WTC11 (cell line): ENCODE data around the gene NSD1. TPM values are rescaled to one million over a fixed set of nuclear protein-coding genes. Genes with fewer than 3 reads are reported as not detected.

Experiments
- ATAC-seq: fragments of 200-7000 bp; cut with Tn5 transposase; 2 replicates; pipeline ENCODE4 v1.10.0; 2021; ENCODE audit warnings: mild to moderate bottlenecking, moderate library complexity
- CTCF ChIA-PET: fragments of 300-600 bp; sonication (Branson Sonifier 250); formaldehyde crosslinking; loops from one replicate; lab custom pipeline; 2021; ENCODE audit warnings: antibody characterized with exemption; lab: Charles Lee
- POLR2A ChIA-PET: fragments of 350-600 bp; sonication (Branson Sonifier 250); formaldehyde crosslinking; loops from one replicate; lab custom pipeline; 2021; ENCODE audit warnings: antibody characterized with exemption; lab: Charles Lee
- DNase-seq: peaks from one replicate; pipeline ENCODE4 v3.0.0; 2021; ENCODE audit warnings: low spot score
- H3K27ac Mint-ChIP-seq: 2 replicates; pipeline ENCODE4 v1.8.0; 2021; ENCODE audit warnings: mixed read lengths
- H3K27me3 Mint-ChIP-seq: 2 replicates; pipeline ENCODE4 v1.8.0; 2021; ENCODE audit warnings: low read depth, mild to moderate bottlenecking, moderate library complexity, mixed read lengths
- H3K36me3 Mint-ChIP-seq: 2 replicates; pipeline ENCODE4 v1.8.0; 2021; ENCODE audit warnings: mixed read lengths
- H3K4me1 Mint-ChIP-seq: 2 replicates; pipeline ENCODE4 v1.8.0; 2022; ENCODE audit warnings: mixed read lengths
- H3K4me3 Mint-ChIP-seq: 2 replicates; pipeline ENCODE4 v1.8.0; 2021; ENCODE audit warnings: mild to moderate bottlenecking, moderate library complexity, mixed read lengths
- H3K9me3 Mint-ChIP-seq: 2 replicates; pipeline ENCODE4 v1.8.0; 2021; ENCODE audit warnings: mixed read lengths
- ATF1 ChIP-seq: sonication (generic); formaldehyde crosslinking; IDR thresholded peaks from 2 replicates; pipeline ENCODE4 v1.8.1; 2023; ENCODE audit warnings: mild to moderate bottlenecking, moderate library complexity, missing genetic modification reagents
- HMGA2 ChIP-seq: fragments of 250-450 bp; sonication (Bioruptor Pico); IDR thresholded peaks from 2 replicates; pipeline ENCODE4 v1.4.0; 2021; ENCODE audit warnings: mild to moderate bottlenecking, moderate library complexity
- NR2C2 ChIP-seq: sonication (generic); formaldehyde crosslinking; IDR thresholded peaks from 2 replicates; pipeline ENCODE4 v1.8.0; 2022; ENCODE audit warnings: mild to moderate bottlenecking, missing genetic modification reagents
- RORB ChIP-seq: fragments of 250-450 bp; sonication (Bioruptor Pico); IDR thresholded peaks from 2 replicates; pipeline ENCODE4 v1.9.0; 2021; ENCODE audit warnings: mild to moderate bottlenecking
- SMAD3 ChIP-seq: sonication (generic); formaldehyde crosslinking; IDR thresholded peaks from 2 replicates; pipeline ENCODE4 v1.8.0; 2022; ENCODE audit warnings: missing genetic modification reagents, mild to moderate bottlenecking, borderline replicate concordance
- SMAD4 ChIP-seq: sonication (generic); formaldehyde crosslinking; IDR thresholded peaks from 2 replicates; pipeline ENCODE4 v1.8.0; 2022; ENCODE audit warnings: mild to moderate bottlenecking, missing genetic modification reagents
- SP1 ChIP-seq: sonication (generic); formaldehyde crosslinking; conservative IDR thresholded peaks from 2 replicates; pipeline ENCODE4 v1.8.1; 2022; ENCODE audit warnings: missing genetic modification reagents
- TP53 ChIP-seq: sonication (generic); formaldehyde crosslinking; IDR thresholded peaks from 2 replicates; pipeline ENCODE4 v1.8.1; 2023; ENCODE audit warnings: mild to moderate bottlenecking, missing genetic modification reagents
- ZNF263 ChIP-seq: sonication (generic); formaldehyde crosslinking; IDR thresholded peaks from 2 replicates; pipeline ENCODE4 v1.8.1; 2022; ENCODE audit warnings: low read depth, mild to moderate bottlenecking, moderate library complexity, missing genetic modification reagents
- ZNF416 ChIP-seq: fragments of 250-450 bp; sonication (Bioruptor Pico); IDR thresholded peaks from 2 replicates; pipeline ENCODE4 v1.9.0; 2021; ENCODE audit warnings: mild to moderate bottlenecking, inconsistent platforms
- ZNF671 ChIP-seq: fragments of 250-450 bp; sonication (Bioruptor Pico); IDR thresholded peaks from 2 replicates; pipeline ENCODE4 v1.8.0; 2021; ENCODE audit warnings: mild to moderate bottlenecking
- total RNA-seq: library from RNA; stranded (reverse); gene quantifications from 3 replicates; pipeline ENCODE4 v1.2.3, GENCODE V29; 2021
- TF ChIP-seq, protein P1 (sequence below): fragments of 250-450 bp; sonication (Bioruptor Pico); IDR thresholded peaks from 2 replicates; pipeline ENCODE4 v1.9.0; 2021; ENCODE audit warnings: moderate library complexity, mild to moderate bottlenecking, inconsistent platforms, borderline replicate concordance
- TF ChIP-seq, protein P2 (sequence below): sonication (generic); formaldehyde crosslinking; IDR thresholded peaks from 2 replicates; pipeline ENCODE4 v1.8.0; 2022; ENCODE audit warnings: mild to moderate bottlenecking, missing genetic modification reagents
- TF ChIP-seq, protein P3 (sequence below): sonication (generic); formaldehyde crosslinking; IDR thresholded peaks from 2 replicates; pipeline ENCODE4 v1.8.1; 2022; ENCODE audit warnings: mild to moderate bottlenecking, moderate library complexity, missing genetic modification reagents
- TF ChIP-seq, protein P4 (sequence below): fragments of 250-450 bp; sonication (Bioruptor Pico); conservative IDR thresholded peaks from 2 replicates; pipeline ENCODE4 v1.9.0; 2021; ENCODE audit warnings: mild to moderate bottlenecking
- TF ChIP-seq, protein P5 (sequence below): sonication (generic); formaldehyde crosslinking; IDR thresholded peaks from 2 replicates; pipeline ENCODE4 v1.8.1; 2023; ENCODE audit warnings: mild to moderate bottlenecking, moderate library complexity, missing genetic modification reagents
- TF ChIP-seq, protein P6 (sequence below): sonication (generic); formaldehyde crosslinking; IDR thresholded peaks from 2 replicates; pipeline ENCODE4 v1.8.1; 2023; ENCODE audit warnings: mild to moderate bottlenecking, missing genetic modification reagents, moderate library complexity

Gene NSD1
- total RNA-seq, 1 experiment from 2014 or later, result 148 TPM

DNA sequence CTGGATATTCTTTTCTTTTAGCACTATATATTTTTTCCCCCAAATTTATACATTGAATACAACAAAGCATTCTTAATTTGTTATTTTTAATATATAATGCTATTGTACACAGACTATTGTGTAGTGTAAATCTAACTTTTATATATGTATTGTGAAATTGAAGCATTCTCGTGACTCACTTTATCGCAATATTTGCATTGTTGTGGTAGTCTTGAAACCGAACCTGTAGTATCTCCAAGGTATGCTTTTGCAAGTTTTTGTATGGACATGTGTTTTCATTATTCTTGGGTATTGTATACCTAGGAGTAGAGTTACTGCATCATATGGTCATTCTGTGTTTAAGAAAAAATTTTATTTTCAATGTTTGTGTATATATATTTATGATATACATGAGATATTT is 49.6 kb downstream of the NSD1 start:
- no peaks in the 10 kb centered on the region for H3K27me3 Mint-ChIP-seq
- ChIA-PET CTCF (no interaction called here), POLR2A (no interaction called here)
- H3K4me1 Mint-ChIP-seq, result peaks cover 14% of the 10 kb centered on the region
- H3K4me3 Mint-ChIP-seq, result no peak overlapping the region
- H3K36me3 Mint-ChIP-seq, result peaks cover 7% of the 10 kb centered on the region; the same call in 1 of the 2 replicates
- H3K9me3 Mint-ChIP-seq, result no peaks in the 10 kb centered on the region
- DNase-seq, result no peak
- no peak for ATAC-seq
- H3K27ac Mint-ChIP-seq, result no peak overlapping the region
- TF ChIP-seq SP1 (CRISPR knock-in tag), result no peak
- TF ChIP-seq, protein P1, sequence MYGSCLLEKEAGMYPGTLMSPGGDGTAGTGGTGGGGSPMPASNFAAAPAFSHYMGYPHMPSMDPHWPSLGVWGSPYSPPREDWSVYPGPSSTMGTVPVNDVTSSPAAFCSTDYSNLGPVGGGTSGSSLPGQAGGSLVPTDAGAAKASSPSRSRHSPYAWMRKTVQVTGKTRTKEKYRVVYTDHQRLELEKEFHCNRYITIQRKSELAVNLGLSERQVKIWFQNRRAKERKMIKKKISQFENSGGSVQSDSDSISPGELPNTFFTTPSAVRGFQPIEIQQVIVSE (CRISPR knock-in tag), result no peak
- no peak for TF ChIP-seq ZNF263 (CRISPR knock-in tag)
- TF ChIP-seq, protein P2, sequence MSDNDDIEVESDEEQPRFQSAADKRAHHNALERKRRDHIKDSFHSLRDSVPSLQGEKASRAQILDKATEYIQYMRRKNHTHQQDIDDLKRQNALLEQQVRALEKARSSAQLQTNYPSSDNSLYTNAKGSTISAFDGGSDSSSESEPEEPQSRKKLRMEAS (CRISPR knock-in tag), result no peak
- TF ChIP-seq, protein P3, sequence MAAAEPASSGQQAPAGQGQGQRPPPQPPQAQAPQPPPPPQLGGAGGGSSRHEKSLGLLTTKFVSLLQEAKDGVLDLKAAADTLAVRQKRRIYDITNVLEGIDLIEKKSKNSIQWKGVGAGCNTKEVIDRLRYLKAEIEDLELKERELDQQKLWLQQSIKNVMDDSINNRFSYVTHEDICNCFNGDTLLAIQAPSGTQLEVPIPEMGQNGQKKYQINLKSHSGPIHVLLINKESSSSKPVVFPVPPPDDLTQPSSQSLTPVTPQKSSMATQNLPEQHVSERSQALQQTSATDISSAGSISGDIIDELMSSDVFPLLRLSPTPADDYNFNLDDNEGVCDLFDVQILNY (CRISPR knock-in tag), result no peak
- TF ChIP-seq, all 79 proteins: peak for 0

DNA sequence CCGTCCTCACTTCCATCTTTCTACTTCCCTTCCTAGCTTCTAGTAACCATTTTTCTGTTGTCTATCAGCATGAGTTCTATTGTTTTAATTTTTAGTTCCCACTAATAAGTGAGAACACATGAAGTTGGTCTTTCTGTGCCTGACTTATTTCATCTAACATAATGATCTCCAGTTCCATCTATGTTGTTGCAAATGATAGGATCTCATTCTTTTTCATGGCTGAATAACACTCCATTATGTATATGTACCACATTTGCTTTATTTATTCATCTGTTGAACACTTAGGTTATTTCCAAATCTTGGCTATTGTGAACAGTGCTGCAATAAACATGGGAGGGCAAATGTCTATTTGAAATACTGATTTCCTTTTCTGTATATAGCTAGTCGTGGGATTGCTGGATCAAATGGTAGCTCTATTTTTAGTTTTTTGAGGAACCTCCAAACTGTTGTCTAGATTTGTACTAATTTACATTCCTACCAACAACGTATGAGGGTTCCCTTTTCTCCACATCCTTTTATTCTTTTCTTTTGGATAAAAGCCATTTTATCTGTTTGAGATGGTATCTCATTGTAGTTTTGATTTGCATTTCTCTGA is 50.3 kb downstream of the NSD1 start:
- H3K4me1 Mint-ChIP-seq, result peaks cover 14% of the 10 kb centered on the region
- peak overlapping the region; percentile 78 for H3K27ac Mint-ChIP-seq
- peaks cover 3% of the 10 kb centered on the region; the same call in 1 of the 2 replicates for H3K36me3 Mint-ChIP-seq
- TF ChIP-seq ZNF416 (CRISPR knock-in tag) (no peak), SMAD4 (CRISPR knock-in tag) (no peak), SP1 (CRISPR knock-in tag) (no peak), NR2C2 (CRISPR knock-in tag) (no peak), SMAD3 (CRISPR knock-in tag) (no peak), ATF1 (no peak), RORB (CRISPR knock-in tag) (no peak)
- TF ChIP-seq, protein P4, sequence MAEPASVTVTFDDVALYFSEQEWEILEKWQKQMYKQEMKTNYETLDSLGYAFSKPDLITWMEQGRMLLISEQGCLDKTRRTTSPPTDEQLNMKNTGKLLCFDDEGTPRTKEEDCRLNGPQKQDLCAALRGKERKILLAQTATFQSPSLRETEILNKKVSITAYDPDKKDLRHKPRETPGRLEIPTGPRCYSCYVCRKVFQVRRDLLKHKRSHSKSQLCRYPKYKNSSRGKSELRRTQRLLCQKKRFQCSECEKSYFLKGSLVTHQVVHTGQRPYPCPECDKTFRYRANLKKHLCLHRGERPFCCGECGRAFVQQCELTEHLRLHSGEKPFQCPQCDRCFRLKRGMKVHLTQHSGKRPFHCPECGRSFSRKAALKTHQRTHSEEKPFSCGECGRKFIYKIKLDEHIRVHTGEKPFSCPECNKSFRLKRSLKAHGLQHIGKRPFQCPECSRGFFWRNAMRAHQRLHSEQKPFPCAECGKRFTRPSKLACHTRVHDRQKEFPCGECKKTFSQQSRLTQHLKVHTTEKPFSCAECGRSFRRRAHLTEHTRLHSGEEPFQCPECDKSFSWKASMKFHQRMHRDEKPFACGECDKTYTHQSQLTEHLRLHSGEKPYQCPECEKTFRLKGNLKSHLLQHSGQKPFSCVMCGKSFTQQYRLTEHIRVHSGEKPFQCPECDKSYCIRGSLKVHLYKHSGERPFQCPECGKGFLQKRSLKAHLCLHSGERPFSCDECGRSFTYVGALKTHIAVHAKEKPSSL (CRISPR knock-in tag), result no peak
- TF ChIP-seq, protein P5, sequence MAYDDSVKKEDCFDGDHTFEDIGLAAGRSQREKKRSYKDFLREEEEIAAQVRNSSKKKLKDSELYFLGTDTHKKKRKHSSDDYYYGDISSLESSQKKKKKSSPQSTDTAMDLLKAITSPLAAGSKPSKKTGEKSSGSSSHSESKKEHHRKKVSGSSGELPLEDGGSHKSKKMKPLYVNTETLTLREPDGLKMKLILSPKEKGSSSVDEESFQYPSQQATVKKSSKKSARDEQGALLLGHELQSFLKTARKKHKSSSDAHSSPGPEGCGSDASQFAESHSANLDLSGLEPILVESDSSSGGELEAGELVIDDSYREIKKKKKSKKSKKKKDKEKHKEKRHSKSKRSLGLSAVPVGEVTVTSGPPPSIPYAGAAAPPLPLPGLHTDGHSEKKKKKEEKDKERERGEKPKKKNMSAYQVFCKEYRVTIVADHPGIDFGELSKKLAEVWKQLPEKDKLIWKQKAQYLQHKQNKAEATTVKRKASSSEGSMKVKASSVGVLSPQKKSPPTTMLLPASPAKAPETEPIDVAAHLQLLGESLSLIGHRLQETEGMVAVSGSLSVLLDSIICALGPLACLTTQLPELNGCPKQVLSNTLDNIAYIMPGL (CRISPR knock-in tag), result no peak
- H3K9me3 Mint-ChIP-seq, result no peaks in the 10 kb centered on the region
- ChIA-PET POLR2A (no interaction called here), CTCF (interaction anchor here (0.6 kb wide), 2 partner anchors 58 to 245 kb away, joined by 3 read pairs; no protein-coding TSS in a partner anchor)
- no peak for ATAC-seq
- H3K27me3 Mint-ChIP-seq, result no peaks in the 10 kb centered on the region
- H3K4me3 Mint-ChIP-seq, result no peak overlapping the region
- DNase-seq, result no peak

DNA sequence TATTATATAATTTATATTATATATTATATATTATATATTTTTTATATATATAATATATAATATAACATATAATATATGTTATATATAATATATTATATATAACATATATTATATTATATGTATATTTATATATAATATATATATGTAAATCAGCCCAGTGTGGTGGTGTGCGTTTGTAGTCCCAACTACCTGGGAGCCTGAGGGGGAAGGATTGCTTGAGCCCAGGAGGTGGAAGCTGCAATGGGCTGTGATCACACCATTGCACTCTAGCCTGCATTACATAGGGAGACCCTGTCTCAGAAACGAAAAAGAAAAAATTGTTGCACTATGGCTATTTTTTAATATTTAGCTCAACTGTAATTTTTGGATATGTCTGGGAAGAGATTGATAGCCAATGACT is 52.4 kb downstream of the NSD1 start:
- Mint-ChIP-seq H3K4me3 (no peak overlapping the region), H3K27me3 (no peaks in the 10 kb centered on the region), H3K9me3 (no peaks in the 10 kb centered on the region), H3K27ac (no peak overlapping the region), H3K4me1 (peaks cover 14% of the 10 kb centered on the region), H3K36me3 (peaks cover 2% of the 10 kb centered on the region; the same call in 1 of the 2 replicates)
- no peak for DNase-seq
- POLR2A ChIA-PET, result no interaction called here
- no peak for TF ChIP-seq ZNF671 (CRISPR knock-in tag)
- TF ChIP-seq, protein P6, sequence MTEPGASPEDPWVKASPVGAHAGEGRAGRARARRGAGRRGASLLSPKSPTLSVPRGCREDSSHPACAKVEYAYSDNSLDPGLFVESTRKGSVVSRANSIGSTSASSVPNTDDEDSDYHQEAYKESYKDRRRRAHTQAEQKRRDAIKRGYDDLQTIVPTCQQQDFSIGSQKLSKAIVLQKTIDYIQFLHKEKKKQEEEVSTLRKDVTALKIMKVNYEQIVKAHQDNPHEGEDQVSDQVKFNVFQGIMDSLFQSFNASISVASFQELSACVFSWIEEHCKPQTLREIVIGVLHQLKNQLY (CRISPR knock-in tag), result no peak
- peak; percentile 72 for TF ChIP-seq HMGA2 (CRISPR knock-in tag)
- no peak for TF ChIP-seq TP53 (CRISPR knock-in tag)
- ATAC-seq, result no peak
- CTCF ChIA-PET, result no interaction called here
